CD14-positive monocyte (primary cell): Measurements from ENCODE around the gene SPSB1. TPM values are rescaled to one million over a fixed set of nuclear protein-coding genes. Genes with fewer than 3 reads are reported as not detected.

Source experiments
- DNase-seq, 3 donors: peaks; one replicate each; pipeline ENCODE4 v3.0.0-alpha.2; 2011 to 2022
- H2AFZ ChIP-seq: 2 replicates; pipeline ENCODE4 v1.6.0; 2012; ENCODE audit warnings: mild to moderate bottlenecking, low read depth, low read length, inconsistent platforms; ENCODE audit not compliant: insufficient read depth, poor library complexity, severe bottlenecking
- H3K27ac ChIP-seq, 2 donors: 1 replicate in 1 of 2; 2 replicates in 1 of 2; pipeline ENCODE4 v1.5.1; 2012 to 2013; ENCODE audit warnings: low read length in 2 of 2, control low read depth in 1 of 2, inconsistent platforms in 1 of 2, low read depth in 1 of 2, mild to moderate bottlenecking in 1 of 2
- H3K27me3 ChIP-seq, 2 donors: one replicate each; pipeline versions ENCODE4 v1.6.0 to v1.6.1; 2011 to 2013; ENCODE audit warnings: low read length in 2 of 2; ENCODE audit not compliant: control insufficient read depth in 2 of 2, insufficient read depth in 2 of 2
- H3K36me3 ChIP-seq, 2 donors: replicated peaks in 1 of 2; 1 replicate in 1 of 2; 2 replicates in 1 of 2; pipeline versions ENCODE4 v1.5.1 to v1.6.1; 2012 to 2013; ENCODE audit warnings: low read length in 2 of 2, control low read depth in 1 of 2, inconsistent platforms in 1 of 2, mild to moderate bottlenecking in 1 of 2; ENCODE audit not compliant: insufficient read depth in 2 of 2, control insufficient read depth in 1 of 2
- H3K4me1 ChIP-seq, 2 donors: 1 replicate in 1 of 2; 2 replicates in 1 of 2; pipeline versions ENCODE4 v1.5.1 to v1.6.1; 2012 to 2013; ENCODE audit warnings: low read length in 2 of 2, control low read depth in 1 of 2, inconsistent platforms in 1 of 2, mild to moderate bottlenecking in 1 of 2, moderate library complexity in 1 of 2; ENCODE audit not compliant: insufficient read depth in 2 of 2, control insufficient read depth in 1 of 2
- H3K4me2 ChIP-seq: replicated peaks from 2 replicates; pipeline ENCODE3; 2012; ENCODE audit warnings: low read length, moderate library complexity, mild to moderate bottlenecking; ENCODE audit not compliant: poor library complexity, severe bottlenecking; ENCODE audit errors: extremely low read depth
- H3K4me3 ChIP-seq, 3 experiments: fragments of 200-600 bp in 1 of 3; sonication (generic) in 1 of 3; replicated peaks in 1 of 3; 1 replicate in 2 of 3; 2 replicates in 1 of 3; pipeline ENCODE4 v1.5.1; 2011 to 2013; ENCODE audit warnings: low read length in 3 of 3, mild to moderate bottlenecking in 3 of 3, control low read depth in 2 of 3, low read depth in 2 of 3, inconsistent platforms in 1 of 3, moderate library complexity in 1 of 3
- H3K79me2 ChIP-seq: 2 replicates; pipeline ENCODE4 v1.6.0; 2012; ENCODE audit warnings: mild to moderate bottlenecking, control low read depth, inconsistent platforms, low read length, moderate library complexity; ENCODE audit not compliant: insufficient read depth
- H3K9ac ChIP-seq: 2 replicates; pipeline ENCODE4 v1.6.0; 2017; ENCODE audit warnings: low read length, mild to moderate bottlenecking; ENCODE audit not compliant: insufficient read depth, poor library complexity, severe bottlenecking
- H3K9me3 ChIP-seq, 2 donors: replicated peaks in 1 of 2; 1 replicate in 1 of 2; 2 replicates in 1 of 2; pipeline versions ENCODE4 v1.5.1 to v1.6.1; 2012 to 2013; ENCODE audit warnings: low read length in 2 of 2, control low read depth in 1 of 2; ENCODE audit not compliant: control insufficient read depth in 1 of 2, insufficient read depth in 1 of 2
- H4K20me1 ChIP-seq: 2 replicates; pipeline ENCODE4 v1.6.0; 2012; ENCODE audit warnings: mild to moderate bottlenecking, low read length, control low read depth, moderate library complexity; ENCODE audit not compliant: insufficient read depth
- H3K27ac Mint-ChIP-seq, 7 donors: one replicate each; pipeline ENCODE4 v1.8.0; 2020; ENCODE audit warnings: mild to moderate bottlenecking in 7 of 7, mixed read lengths in 7 of 7, moderate library complexity in 6 of 7, inconsistent platforms in 2 of 7
- H3K27me3 Mint-ChIP-seq, 3 donors: one replicate each; pipeline ENCODE4 v1.8.0; 2021 to 2022; ENCODE audit warnings: low read depth in 3 of 3, mild to moderate bottlenecking in 3 of 3, mixed read lengths in 3 of 3, moderate library complexity in 3 of 3, inconsistent platforms in 1 of 3
- H3K36me3 Mint-ChIP-seq, 2 donors: one replicate each; pipeline ENCODE4 v1.8.0; 2020; ENCODE audit warnings: mixed read lengths in 2 of 2, inconsistent platforms in 1 of 2, mild to moderate bottlenecking in 1 of 2
- H3K4me1 Mint-ChIP-seq: one replicate; pipeline ENCODE4 v1.8.0; 2020; ENCODE audit warnings: mild to moderate bottlenecking, mixed read lengths
- H3K4me3 Mint-ChIP-seq, 2 donors: one replicate each; pipeline ENCODE4 v1.8.0; 2020; ENCODE audit warnings: mild to moderate bottlenecking in 2 of 2, mixed read lengths in 2 of 2, moderate library complexity in 1 of 2
- H3K9me3 Mint-ChIP-seq, 7 donors: one replicate each; pipeline ENCODE4 v1.8.0; 2020 to 2022; ENCODE audit warnings: mixed read lengths in 7 of 7, mild to moderate bottlenecking in 6 of 7, moderate library complexity in 6 of 7, inconsistent platforms in 2 of 7
- CTCF ChIP-seq: fragments of 200-600 bp; IDR thresholded peaks from one replicate; pipeline ENCODE4 v1.8.0; 2022; ENCODE audit warnings: antibody characterized with exemption, mild to moderate bottlenecking
- WGBS: methylation state at CpG from one replicate; pipeline ENCODE4 v1.1.5; 2013; ENCODE audit warnings: missing lambda C conversion rate; ENCODE audit not compliant: insufficient coverage; 5-methylcytosine and 5-hydroxymethylcytosine counted together
- intact Hi-C, 2 donors: fragments of 100-400 bp; cut with micrococcal nuclease; formaldehyde crosslinking; loops; one replicate each; pipeline versions ENCODE4 v1.15.0 to v1.15.1; 2023
- polyA plus RNA-seq, 3 donors: library from polyadenylated mRNA; depleted of rRNA in 1 of 3; unstranded in 2 of 3; stranded (reverse) in 1 of 3; fragments of 300-500 nt in 2 of 3; fragments of >200 nt in 1 of 3; fragmentation: Illumina TruSeq in 2 of 3; gene quantifications; 1 replicate in 2 of 3; 2 replicates in 1 of 3; pipeline ENCODE4 v1.2.3, GENCODE V29; 2012 to 2021

Gene SPSB1
- polyA plus RNA-seq, 3 donors = 0.15 to 1.2 (median 0.29) TPM

- Histone ChIP-seq H3K9ac (no peak overlapping the region), H3K79me2 (no peaks in the 10 kb centered on the region), H3K36me3 (no peaks in the 10 kb centered on the region), H3K9me3 (no peaks in the 10 kb centered on the region), H2AFZ (no peak overlapping the region), H3K4me3 (no peak overlapping the region), H3K4me2 (no peak overlapping the region), H3K27ac (no peak overlapping the region), H3K27me3 (peaks cover 0 to 4% of the 10 kb centered on the region in 2 donors), H4K20me1 (no peaks in the 10 kb centered on the region), H3K4me1 (no peaks in the 10 kb centered on the region)
- H3K9me3 Mint-ChIP-seq = peaks cover 0 to 8% (median 0%) of the 10 kb centered on the region in 7 donors
- H3K27ac Mint-ChIP-seq = no peak overlapping the region
- no peaks in the 10 kb centered on the region for H3K36me3 Mint-ChIP-seq
- intact Hi-C loops = no loop called here
- peaks cover 10 to 14% (median 14%) of the 10 kb centered on the region in 3 donors for H3K27me3 Mint-ChIP-seq
- no peak overlapping the region for H3K4me3 Mint-ChIP-seq
- TF ChIP-seq CTCF = no peak
- DNase-seq = no peak
- WGBS = 85% methylated on average over 4 of the region's 14 CpGs
- H3K4me1 Mint-ChIP-seq = no peaks in the 10 kb centered on the region
Observed at GRCh38 chr1:9347095-9347850, 54.6 kb downstream of the SPSB1 start.

DNA sequence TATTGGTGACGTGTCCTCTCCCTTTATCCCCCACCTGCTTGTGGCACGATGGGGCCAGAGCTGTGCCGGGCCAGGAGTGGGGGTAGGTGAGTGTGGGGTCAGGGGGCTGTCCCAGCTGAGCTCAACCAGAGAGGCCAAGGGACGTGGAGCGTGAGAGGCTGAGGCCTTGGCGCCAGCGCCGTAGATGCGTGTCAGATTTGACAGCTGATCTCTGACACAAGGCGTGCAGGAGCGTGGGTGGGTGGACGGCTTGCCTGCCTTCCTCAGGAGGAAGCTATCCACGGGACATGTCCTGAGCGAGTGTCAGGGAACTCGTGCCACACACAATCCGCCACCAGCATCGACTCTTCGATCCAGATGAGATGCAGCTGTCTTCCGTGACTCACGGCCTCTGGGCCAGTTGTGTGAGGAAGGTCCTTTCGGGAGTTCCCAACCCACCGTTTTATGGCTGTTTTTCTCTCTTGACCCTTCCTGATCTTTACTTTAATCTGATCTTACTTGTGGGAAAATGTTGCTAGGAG is 56.7 kb downstream of the SPSB1 start:
- H3K4me2 ChIP-seq = no peak overlapping the region
- no peak overlapping the region for H3K4me3 ChIP-seq
- peaks cover 0 to 1% (median 0%) of the 10 kb centered on the region in 7 donors for H3K9me3 Mint-ChIP-seq
- no peak overlapping the region for H3K27ac Mint-ChIP-seq
- H3K27me3 Mint-ChIP-seq = peaks cover 5 to 11% (median 8%) of the 10 kb centered on the region in 3 donors
- H3K4me3 Mint-ChIP-seq = no peak overlapping the region
- H3K36me3 ChIP-seq = no peaks in the 10 kb centered on the region
- no peak overlapping the region for H3K9ac ChIP-seq
- no peaks in the 10 kb centered on the region for H3K79me2 ChIP-seq
- no peaks in the 10 kb centered on the region for H3K4me1 Mint-ChIP-seq
- H3K27me3 ChIP-seq = peaks cover 0 to 4% of the 10 kb centered on the region in 2 donors
- H4K20me1 ChIP-seq = no peaks in the 10 kb centered on the region
- 93% methylated on average over 17 of the region's 22 CpGs for WGBS
- H2AFZ ChIP-seq = no peak overlapping the region
- no peaks in the 10 kb centered on the region for H3K4me1 ChIP-seq
- no peaks in the 10 kb centered on the region for H3K9me3 ChIP-seq
- DNase-seq = no peak
- H3K36me3 Mint-ChIP-seq = no peaks in the 10 kb centered on the region
- TF ChIP-seq CTCF = no peak
- intact Hi-C loops = no loop called here
- no peak overlapping the region for H3K27ac ChIP-seq
